Activated gamma-delta T cell treated with Interleukin-2 at 50 U/mL for 16 hours (primary cell): ENCODE measurements around the gene DAB2IP.

Experiments used
- DNase-seq: peaks from one replicate; pipeline ENCODE4 v3.0.0-alpha.2; 2020

The DAB2IP gene

DNA sequence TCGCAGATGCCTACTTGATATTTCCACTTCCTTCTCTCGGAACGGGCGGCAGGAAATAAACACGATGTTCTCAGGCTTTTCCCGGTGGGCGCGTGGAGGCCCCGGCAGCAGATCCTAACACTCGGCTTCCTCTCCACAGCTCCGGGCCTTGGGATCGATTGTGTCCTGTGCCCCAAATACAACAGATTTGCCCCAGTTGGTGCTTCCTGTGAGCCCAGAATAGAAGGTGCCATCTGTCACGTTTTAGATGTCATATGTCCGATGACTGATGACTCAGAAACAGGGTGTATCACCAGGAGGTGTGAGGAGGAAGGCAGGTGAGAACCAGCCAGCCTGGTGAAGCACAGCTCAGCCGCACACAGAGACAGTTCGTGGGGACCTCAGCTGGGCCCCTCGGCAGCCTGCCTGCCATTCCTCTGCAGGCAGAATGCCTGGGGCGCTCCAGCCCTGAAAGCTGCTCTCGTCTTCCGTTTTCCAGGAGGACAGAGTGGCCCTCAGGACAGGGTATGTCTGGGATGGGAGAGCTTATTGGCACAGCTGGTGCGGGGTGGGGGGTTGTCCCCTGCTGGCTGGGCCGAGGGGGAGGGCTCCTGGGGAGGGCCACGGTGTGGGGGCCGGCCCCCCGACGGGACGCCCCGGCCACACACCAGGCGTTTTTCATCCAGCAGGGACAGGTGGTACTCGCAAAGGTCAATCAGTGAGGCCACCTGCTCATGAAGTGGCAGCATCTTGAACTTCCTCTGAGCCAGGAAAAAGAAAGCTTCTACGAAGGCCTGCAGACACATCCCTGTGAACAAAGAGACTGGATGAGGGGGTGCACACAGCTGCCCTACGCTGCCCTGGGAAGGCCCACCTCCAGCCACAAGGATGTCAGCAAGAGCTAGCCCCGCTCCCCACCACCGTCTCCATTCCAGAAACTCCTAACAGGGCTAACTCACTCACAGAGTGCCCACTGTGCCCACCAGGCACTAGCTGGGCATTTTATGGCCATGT is 171.0 kb downstream of the DAB2IP start:
- DNase-seq: no peak

DNA sequence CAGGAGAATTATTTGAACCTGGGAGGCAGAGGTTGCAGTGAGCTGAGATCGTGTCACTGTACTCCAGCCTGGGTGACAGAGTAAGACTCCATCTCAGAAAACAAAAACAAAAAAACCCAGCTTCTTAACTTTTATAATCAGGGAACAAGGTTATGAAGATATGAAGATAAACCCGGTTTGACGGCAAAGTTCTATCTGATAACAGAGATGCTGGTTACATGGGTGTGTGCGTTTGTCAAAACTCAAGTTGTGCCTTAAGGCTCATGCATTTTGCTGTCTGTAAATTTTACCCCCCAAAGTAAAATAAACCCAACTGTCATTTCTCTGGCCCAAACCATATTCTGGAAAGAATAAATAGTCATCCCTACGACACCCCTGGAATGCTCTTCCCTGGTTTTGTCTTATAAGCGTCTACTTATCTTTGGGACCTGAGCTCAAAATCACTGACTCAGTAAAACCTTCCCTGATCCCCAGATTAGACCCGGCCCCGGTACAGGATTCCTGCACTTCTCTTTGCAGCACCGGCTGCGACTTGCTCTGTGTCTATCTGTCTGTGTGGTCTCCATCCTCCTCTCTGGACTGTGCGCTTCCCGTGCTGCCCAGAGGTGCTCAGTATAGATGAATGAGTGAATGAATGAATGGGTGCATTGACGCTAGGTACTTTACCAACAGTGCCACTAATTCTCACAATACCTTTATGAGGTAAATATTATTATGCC is 172.2 kb downstream of the DAB2IP start:
- DNase-seq: no peak

DNA sequence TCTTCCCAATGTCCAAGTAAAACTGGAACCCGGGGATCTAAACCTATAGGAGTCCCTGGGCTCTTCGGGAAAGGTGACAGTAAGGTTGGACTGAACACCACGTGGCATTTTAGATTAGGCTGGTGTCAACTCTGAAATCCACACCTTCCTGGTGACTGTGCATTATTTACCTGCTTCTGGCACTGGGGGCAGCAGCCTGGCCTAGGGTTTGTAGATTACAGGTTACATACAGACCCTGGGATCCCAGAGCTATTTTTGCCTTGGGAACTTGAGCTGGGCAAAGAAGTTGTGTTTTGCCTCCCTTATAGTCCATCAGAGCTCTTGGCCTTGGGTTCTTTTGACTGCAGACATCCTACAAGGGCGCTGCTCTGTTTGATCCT is 173.2 kb downstream of the DAB2IP start:
- no peak for DNase-seq

DNA sequence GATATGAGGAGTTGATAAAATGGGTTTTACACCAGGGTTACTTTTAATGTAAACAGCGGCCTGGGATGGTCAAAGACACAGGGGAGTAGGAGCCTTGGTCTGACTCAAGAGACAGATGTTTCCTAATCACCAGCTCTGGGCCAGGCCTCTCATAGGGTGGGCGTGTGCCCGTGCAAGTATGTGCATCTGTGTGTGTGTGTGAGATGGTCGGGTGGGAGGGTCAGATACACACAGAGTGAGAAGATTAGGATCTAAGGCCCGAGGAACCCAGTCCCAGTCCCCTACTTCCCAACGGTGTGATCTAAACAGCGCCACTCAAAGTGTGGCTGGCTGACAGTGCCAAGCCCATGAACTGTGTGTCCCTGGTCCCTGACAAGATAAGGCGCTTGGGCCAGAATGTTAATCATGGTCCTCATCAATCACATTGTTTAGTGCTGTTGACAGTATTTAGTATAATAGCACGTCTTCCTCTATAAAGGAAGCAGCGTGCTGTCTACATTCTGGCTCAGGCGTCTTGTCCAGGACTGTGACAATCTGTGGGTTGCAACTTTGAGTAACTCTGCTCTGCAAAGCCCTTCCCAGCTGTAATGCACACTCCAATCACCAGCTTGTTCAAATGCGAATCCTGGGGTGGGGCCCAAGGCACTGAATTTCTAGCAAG is 173.7 kb downstream of the DAB2IP start:
- DNase-seq: no peak

DNA sequence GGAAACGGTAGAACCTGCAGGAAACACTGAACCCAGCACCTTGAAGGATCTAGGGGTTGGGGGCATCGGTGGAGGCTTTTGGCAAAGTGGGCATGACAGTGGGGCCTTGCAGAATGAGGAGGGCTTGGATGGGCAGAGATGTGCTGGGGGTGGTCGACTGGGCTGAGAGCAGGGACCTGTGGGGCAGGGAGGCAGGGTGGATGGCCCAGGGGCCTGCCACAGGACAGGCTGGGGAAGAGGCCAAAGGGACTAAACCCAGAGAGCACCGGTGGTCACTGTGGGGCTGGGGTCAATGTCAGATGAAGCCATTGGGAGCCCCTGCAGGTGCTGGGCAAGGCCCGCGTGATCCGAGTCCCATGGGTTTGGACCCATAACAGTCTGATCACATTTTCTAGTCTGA is 175.3 kb downstream of the DAB2IP start:
- DNase-seq: no peak

DNA sequence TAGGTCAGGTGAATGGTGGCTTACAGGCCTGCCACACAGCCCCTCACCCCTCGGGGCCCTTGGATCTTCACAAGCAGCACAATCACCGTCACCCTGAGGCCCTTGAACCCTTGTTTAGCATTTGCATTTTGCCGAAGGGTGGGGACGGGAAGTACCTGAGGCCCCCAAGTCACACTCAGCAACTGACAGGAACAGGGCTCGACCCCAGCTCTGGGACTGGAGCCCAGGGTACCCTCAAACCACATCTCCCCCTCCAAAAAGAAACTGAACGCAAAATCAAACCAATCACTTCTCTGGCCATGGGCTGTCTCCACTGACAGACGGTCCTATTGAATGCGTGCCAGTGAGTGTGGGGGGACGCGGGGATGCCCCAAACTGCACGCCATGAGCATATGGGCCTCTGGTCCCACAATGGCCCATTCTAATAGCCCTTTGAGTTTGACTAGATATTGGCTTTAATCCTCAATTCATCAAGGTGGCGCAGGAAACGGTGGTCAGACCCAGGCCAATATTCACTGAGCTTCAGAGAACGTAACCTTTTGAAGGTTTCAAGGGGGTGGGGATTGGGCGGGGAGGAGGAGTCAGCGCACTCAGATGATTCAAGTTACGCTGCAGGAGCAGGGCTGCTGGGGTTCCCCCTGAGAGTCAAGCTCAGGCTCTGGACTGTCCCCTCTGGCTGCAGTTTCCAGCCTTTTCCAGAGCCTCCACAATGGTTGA is 176.0 kb downstream of the DAB2IP start:
- no peak for DNase-seq

DNA sequence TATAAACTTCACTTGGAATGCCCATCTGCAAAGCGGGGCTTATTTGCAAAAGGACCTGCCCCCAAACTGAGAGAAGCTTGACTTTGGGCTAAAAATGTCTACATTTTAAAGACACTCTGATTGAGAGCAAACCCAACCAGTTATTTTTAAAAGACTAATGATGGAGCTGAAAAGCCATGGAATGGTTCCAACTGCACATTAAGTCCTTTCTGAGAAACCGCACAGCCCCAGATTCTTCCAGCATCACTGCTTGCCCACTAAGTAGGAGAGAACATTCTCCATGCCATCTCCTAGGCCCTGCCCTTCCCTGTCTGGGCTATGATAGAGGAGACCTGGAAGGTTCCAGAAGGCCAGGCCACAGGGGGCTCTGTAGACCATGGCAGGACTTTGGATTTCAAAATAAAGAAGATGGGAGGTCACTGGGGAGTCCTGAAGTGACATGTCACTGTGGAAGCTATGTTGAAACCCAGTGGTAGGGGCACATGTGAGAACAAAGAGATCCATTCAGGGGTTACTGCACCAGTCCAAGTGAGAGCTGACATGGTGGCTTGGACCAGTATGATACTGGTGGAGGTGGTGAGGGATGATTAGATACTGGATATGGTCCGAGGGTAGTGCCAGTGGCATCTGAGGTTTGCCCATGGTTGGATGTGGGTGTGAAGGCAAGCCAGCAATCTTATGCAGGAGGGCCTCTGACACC is 179.2 kb downstream of the DAB2IP start:
- DNase-seq: no peak

DNA sequence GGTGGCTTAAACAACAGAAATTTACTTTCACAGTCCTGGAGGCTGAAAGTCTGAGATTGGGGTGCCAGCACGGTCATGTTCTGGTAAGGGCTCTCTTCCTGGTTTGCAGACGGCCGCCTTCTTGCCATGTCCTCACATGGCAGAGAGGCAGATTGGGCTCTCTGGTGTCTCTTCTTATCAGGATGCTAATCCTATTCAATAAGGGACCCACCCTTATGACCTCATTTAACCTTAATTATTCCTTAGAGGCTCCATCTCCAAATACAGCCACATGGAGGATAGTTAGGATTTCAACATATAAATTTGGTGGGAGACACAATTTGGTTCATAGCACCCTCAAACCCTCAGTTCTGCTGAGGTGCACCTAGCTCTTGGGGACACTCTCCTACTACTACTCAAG is 180.4 kb downstream of the DAB2IP start:
- DNase-seq: no peak

DNA sequence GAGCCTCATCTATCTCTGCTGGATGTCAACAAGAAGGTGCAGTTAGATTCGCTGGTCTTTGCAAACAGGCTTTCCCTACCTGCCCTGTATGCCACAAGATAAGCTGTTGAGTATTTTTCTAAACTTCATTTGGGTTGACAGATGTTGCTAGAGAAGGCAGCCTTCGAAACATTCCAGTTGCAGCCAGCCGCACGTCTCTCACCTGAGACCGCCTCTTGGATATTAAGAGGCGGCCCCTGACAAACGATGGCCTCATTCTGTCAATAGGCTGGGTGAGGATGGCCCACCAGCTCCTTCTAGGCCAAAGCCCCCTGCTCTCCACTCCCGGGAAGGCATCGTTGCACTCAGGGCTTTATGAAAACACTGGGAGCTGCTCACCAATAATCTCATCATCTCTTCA is 181.6 kb downstream of the DAB2IP start:
- DNase-seq: no peak
